ENCODE measurements around the gene SAMD4B. TPM values are rescaled to one million over a fixed set of nuclear protein-coding genes. Genes with fewer than 3 reads are reported as not detected.

SAMD4B gene
- total and polyA plus RNA-seq, 9 of the 15 experiments (the other 6 are each of a cell fraction or from before 2014, with no cell fraction given): 3.4 to 90.5 (median 38.0) TPM

GRCh38 chr19:39381910-39382611, 39.8 kb downstream of the SAMD4B start (continued):
- TF ChIP-seq RERE (CRISPR knock-in tag; IDR thresholded peaks at IDR 0.05; ENCODE audit: borderline replicate concordance): no peak
- no peak for TF ChIP-seq ARID3A (IDR thresholded peaks at IDR 0.05; ENCODE audit: borderline replicate concordance, low read depth, low read length)
- TF ChIP-seq GATAD2A (IDR thresholded peaks at IDR 0.05): no peak
- no peak for TF ChIP-seq NR2C1 (IDR thresholded peaks at IDR 0.05)
- TF ChIP-seq NR2C1 (tag; IDR thresholded peaks at IDR 0.05): no peak
- no peak for TF ChIP-seq THAP12 (CRISPR knock-in tag; IDR thresholded peaks at IDR 0.05)
- peak; percentile 31; the same call in 1 of the 2 replicates for TF ChIP-seq CREB1 (IDR thresholded peaks at IDR 0.05)
- TF ChIP-seq CREB1 (CRISPR knock-in tag; IDR thresholded peaks at IDR 0.05): no peak
- TF ChIP-seq XRCC5 (IDR thresholded peaks at IDR 0.05; ENCODE audit: low read depth, low read length): 0 out of 2 replicates have a peak, but pooled peaks have one; percentile 38
- no peak for TF ChIP-seq ASH1L (IDR thresholded peaks at IDR 0.05; ENCODE audit: borderline replicate concordance, low read depth, partially characterized antibody)
- peak; percentile 52; the same call in 1 of the 2 replicates for TF ChIP-seq JUND (IDR thresholded peaks at IDR 0.05; ENCODE audit: borderline replicate concordance, low read depth, low read length)
- TF ChIP-seq JUND (tag; IDR thresholded peaks at IDR 0.05; ENCODE audit: borderline replicate concordance, low read depth, low read length): peak; percentile 54; the same call in 1 of the 3 replicates
- TF ChIP-seq ZZZ3 (IDR thresholded peaks at IDR 0.05): no peak
- peak in 1 of 2 experiments; percentile 84; a peak in 2 of 4 replicates for TF ChIP-seq TBL1XR1 (IDR thresholded peaks at IDR 0.05; ENCODE audit: low read length in 2 of 2)
- peak; percentile 82 for TF ChIP-seq NFE2 (IDR thresholded peaks at IDR 0.05; ENCODE audit: low read depth)
- no peak; the same call in 1 of the 2 replicates for TF ChIP-seq KLF1 (tag; IDR thresholded peaks at IDR 0.05)
- no peak for TF ChIP-seq TCFL5 (CRISPR knock-in tag; conservative IDR thresholded peaks at IDR 0.05)
- 0 out of 2 replicates have a peak, but pooled peaks have one; percentile 57 for TF ChIP-seq ZNF644 (tag; IDR thresholded peaks at IDR 0.05; ENCODE audit: low read depth)
- TF ChIP-seq ZNF239 (CRISPR knock-in tag; IDR thresholded peaks at IDR 0.05): no peak
- TF ChIP-seq CBX3 (IDR thresholded peaks at IDR 0.05; ENCODE audit: borderline replicate concordance in 1 of 2, low read length in 2 of 2): no peak

Data from K562 (cell line).